HG03378 (cell line): ENCODE data around the gene RELT.

Experiments used
- ATAC-seq: cut with Tn5 transposase; IDR thresholded peaks from one replicate; pipeline ENCODE4 v1.9.1; 2021; ENCODE audit warnings: mild to moderate bottlenecking, moderate library complexity; ENCODE audit not compliant: unreplicated experiment

The RELT gene

GRCh38 chr11:73376160-73376802 lies at the start of gene RELT:
Gene RELT (plus strand): TSS chr11:73376399. CDS start chr11:73389137, 12,738 bp downstream.
- ATAC-seq, result peak; percentile 43

GRCh38 chr11:73326929-73327811 lies 49.0 kb upstream of the RELT start:
- peak; percentile 46 for ATAC-seq

- ATAC-seq, result no peak
Observed at GRCh38 chr11:73327812-73328364, 48.3 kb upstream of the RELT start.

DNA sequence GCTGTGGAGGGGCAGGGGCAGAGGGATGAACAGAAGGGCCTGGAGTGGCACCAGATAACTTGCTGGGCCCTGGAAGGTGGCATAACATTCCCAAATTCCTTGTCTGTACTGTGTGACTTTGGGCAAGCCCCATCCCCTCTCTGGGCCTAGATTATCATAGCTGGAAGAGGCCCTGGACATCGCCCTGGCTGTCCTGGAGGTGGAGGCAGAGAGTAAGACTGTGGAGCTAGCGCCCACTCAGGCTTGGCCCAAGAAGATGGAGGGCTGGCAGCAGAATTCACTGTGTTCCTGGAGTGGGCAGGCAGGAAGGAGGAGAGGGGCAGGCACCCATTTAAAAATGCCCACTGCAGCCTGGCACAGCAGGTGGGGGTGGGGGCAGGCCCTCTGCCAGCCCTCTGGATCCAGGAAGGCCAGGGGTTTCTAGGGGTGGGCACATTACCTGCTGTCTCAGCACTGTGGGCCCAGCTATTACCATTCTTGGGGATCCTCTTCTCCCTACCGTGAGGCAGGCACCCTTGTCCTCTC lies 45.6 kb upstream of the RELT start:
- ATAC-seq, result no peak

DNA sequence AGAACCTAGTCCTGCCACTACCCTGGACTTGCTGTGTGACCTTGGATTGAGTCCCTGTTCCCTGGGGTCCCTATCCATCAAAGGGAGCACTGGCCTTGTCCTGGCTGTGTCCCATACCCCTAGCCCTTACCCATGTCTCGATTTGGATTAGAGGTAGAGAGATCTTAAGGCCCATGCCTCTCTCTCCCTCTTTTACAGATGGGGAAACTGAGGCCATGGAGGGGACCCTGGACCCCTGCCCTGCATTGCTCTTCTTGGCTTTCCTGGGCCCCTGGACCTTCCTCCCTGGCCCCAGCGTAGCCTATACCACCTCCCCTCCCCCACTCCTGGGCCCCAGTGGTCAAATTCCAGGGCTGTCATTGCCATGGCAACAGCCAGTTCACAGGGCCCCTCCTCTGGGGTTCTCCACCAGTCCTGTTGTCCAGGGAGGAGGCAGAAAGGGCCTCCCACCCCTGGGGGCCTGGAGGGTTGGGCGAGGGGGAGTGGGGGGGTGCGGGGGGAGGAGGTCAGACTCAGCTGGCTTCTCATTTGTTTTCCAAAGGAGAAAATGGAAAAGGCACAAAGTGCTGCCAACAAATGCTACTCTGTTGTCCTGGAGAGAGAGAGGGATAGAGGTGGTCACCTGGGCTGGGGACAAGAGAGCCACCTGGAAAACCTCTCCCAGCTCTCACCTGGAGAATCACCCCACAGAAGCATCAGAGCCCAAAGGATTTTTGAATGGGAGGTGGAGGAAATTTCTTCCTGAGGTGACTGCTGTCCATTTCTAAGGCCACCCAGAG lies 44.9 kb upstream of the RELT start:
- ATAC-seq, result no peak

DNA sequence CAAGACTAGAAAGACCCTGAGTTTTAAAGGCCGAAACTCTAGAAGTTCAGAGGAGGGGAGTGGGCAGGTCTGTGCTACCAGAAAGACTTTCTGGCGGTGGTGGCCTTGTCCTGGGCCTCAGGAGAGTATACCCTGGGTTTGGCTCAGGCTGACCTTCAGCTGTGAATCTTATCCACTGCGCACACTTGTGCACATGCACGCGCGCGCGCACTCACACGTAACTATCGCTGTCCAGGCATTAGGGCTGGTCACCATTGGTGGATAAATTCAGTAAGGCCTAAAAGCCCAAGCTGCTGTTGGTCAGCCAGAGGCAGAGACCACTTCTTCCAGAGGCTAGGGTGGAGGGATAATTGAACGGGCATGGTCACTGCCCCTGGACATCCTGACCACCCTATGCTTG lies 43.0 kb upstream of the RELT start:
- no peak for ATAC-seq

- no peak for ATAC-seq
Observed at GRCh38 chr11:73333640-73334383, 42.4 kb upstream of the RELT start.

DNA sequence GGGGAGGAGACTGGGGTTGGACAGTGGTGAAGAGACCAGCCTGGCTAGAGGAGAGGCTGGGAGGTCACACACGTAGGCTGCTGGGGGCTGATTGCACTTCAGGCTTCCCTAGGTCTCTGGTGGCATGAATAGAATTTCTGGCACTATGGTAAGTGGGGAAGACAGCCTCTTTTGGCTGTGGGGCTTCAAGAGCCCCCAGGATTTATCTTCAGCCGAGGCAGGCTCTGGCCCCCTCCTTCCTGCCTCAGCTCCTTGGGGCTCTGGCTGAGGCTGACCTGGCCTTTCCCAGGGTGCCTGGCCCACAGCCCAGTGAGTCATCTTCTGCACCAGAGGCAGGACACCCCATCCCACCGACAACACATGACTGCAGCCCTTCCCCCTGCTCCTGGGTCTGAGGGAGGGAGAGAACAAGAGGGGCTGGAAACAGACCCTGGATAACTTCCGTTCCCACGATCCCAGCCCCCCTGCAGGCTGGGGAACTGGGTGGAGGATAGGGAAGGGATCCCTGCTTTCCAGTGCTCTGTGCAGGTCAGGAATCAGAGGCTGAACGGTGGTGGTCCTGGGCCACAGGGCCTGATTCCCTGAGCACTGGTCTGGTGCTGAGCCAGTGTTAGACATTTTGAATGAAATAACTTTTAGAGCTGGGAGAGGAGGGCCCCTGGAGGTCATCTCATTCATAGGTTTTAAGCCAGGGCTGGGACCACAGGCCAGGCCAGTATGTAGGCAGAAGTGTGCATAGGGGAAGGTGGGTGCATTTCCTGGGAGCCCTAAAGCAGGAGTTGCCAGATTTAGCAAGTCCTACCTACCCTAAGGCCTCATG lies 41.6 kb upstream of the RELT start:
- ATAC-seq, result no peak

DNA sequence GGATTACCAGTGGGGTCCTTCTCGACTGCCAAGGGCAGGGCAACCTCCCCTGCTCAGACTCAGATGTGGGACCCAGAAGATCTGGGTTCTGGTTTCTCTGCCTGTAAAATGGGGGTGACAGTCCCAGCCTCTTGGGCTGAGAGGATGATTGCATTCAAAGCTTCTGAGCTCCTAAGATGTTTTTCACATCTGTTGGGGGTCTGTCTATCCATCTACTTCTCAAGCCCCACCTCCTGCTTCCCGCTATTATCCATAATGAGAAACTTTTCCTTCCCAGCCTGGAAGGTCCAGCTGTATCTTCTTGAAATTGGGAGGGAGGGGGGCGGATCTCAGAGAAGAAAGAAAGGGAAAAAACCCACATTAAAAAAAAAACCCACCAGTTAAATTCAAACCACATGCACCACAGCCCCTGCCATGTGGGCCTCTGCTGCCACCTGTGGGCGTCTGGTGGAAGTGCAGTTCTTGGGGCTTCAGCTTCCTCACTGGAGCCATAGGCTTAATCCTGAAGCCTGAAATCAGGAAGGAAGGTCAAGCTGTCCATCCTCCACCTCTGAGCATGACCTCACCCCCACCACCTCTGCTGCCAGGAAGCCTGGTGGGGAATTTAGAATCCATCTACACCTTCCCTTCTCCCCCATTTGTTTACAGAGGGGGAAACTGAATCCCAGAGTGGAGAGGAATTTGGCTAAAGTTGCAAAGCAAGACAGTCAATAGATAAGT lies 40.8 kb upstream of the RELT start:
- no peak for ATAC-seq

- no peak for ATAC-seq
Observed at GRCh38 chr11:73337846-73338245, 38.4 kb upstream of the RELT start.

- ATAC-seq, result no peak
Observed at GRCh38 chr11:73338279-73338678, 37.9 kb upstream of the RELT start.

DNA sequence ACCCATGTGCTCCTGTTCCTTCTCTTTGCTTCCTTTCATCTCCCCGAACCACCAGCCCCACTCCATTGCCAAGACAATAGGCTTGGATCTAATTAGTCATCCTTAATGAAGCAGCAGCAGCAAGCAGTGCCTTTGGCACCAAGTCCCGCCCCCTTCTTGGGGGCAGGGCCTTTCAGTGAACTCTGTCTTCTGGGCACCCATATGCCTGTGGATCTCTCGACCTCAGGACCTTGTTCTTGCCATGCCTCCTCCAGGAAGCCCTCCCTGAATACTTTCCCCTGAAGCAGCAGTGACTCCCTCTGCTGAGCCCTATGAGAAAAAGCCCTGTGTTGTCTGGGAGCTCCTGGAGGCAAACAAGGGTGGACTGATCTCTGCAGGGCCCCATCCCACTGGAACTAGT lies 36.0 kb upstream of the RELT start:
- no peak for ATAC-seq

- ATAC-seq, result no peak
Observed at GRCh38 chr11:73342633-73343032, 33.6 kb upstream of the RELT start.

DNA sequence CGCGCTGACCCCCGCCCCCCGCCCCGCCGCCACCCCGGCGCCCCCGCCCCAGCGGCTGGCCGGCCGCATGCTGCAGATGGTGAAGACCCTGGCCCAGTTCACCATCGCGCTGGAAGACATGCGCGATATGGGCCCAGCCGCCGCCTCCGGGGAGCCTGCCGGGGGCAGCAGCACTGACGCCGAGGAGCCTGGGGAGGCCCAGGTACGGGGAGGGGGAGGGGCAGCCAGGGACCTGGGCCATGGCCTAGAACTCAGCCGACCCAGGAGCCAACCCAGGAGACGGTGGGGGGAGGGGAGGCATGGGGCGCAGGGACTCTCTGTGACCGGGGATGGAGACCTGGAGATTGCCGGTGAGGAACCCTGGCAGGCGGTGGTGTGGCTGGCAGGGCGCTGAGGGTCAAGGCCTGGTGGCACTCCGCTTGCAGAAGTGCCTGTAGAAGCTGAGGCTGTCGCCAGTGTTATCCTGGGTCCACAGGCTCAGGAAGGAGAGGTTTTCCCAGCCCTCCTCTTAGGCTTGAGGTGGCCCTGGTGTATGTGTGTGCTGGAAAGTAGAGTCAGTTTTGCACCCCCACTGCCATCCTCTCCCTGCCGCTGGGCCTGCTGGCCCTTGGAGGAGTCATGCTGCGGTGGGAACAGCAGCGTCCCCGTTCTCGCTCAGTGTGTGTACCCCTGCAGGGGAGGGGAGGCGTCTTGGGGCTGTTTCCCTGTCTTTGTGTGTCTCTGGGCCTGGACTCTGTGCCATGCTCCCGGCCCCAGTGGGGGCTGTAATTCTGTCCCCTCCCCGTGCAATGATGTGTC lies 32.9 kb upstream of the RELT start:
- no peak for ATAC-seq

GRCh38 chr11:73344191-73344607 lies 32.0 kb upstream of the RELT start:
- ATAC-seq, result no peak

- no peak for ATAC-seq
Observed at GRCh38 chr11:73345481-73346160, 30.6 kb upstream of the RELT start.

- no peak for ATAC-seq
Observed at GRCh38 chr11:73346186-73346935, 29.8 kb upstream of the RELT start.
